Esophagus squamous epithelium (tissue), 4 donors: ENCODE data around the gene MYOCD.

Source experiments
- CTCF ChIP-seq, 6 experiments: fragments of 450-650 bp in 4 of 6; fragments of 200-600 bp in 2 of 6; sonication (generic) in 2 of 6; IDR thresholded peaks; one replicate each; pipeline ENCODE4 v1.5.1; 2016 to 2019; ENCODE audit warnings: antibody characterized with exemption in 6 of 6, mild to moderate bottlenecking in 4 of 6, moderate library complexity in 4 of 6
- POLR2A ChIP-seq, 4 donors: fragments of 450-650 bp; IDR thresholded peaks; one replicate each; pipeline ENCODE4 v1.6.1; 2017; ENCODE audit warnings: antibody characterized with exemption in 4 of 4, mild to moderate bottlenecking in 4 of 4, moderate library complexity in 3 of 4

- no peak for TF ChIP-seq CTCF (IDR thresholded peaks at IDR 0.05)
- no peak for TF ChIP-seq POLR2A (IDR thresholded peaks at IDR 0.05)
Observed at GRCh38 chr17:12729086-12729485, 63.4 kb downstream of the MYOCD start.
